NCI-H128 (cell line): ENCODE measurements around the gene FBRSL1.

Experiments used
- DNase-seq: peaks from one replicate; lab custom pipeline; 2025; ENCODE audit not compliant: unreplicated experiment; lab: John Stamatoyannopoulos, UW

FBRSL1 gene

GRCh38 chr12:132495629-132496357 lies 5.8 kb downstream of the FBRSL1 start:
- no peak for DNase-seq

- DNase-seq = no peak
These were observed 6.4 kb downstream of the FBRSL1 start for GRCh38 chr12:132496358-132496669.

- DNase-seq = no peak
These were observed 6.8 kb downstream of the FBRSL1 start for GRCh38 chr12:132496710-132497109.

GRCh38 chr12:132497514-132498405 lies 7.8 kb downstream of the FBRSL1 start:
- no peak for DNase-seq

GRCh38 chr12:132498931-132499330 lies 9.0 kb downstream of the FBRSL1 start:
- DNase-seq = no peak

- DNase-seq = no peak
These were observed 10.3 kb downstream of the FBRSL1 start for GRCh38 chr12:132500142-132500855.

- DNase-seq = no peak
These were observed 10.9 kb downstream of the FBRSL1 start for GRCh38 chr12:132500856-132501180.

GRCh38 chr12:132501204-132501940 lies 11.4 kb downstream of the FBRSL1 start:
- no peak for DNase-seq

- no peak for DNase-seq
These were observed 12.4 kb downstream of the FBRSL1 start for GRCh38 chr12:132502149-132502881.

GRCh38 chr12:132502882-132503193 lies 12.9 kb downstream of the FBRSL1 start:
- DNase-seq = no peak

GRCh38 chr12:132503618-132504204 lies 13.8 kb downstream of the FBRSL1 start:
- DNase-seq = no peak

- DNase-seq = no peak
These were observed 15.3 kb downstream of the FBRSL1 start for GRCh38 chr12:132505105-132505851.

GRCh38 chr12:132505852-132506219 lies 15.9 kb downstream of the FBRSL1 start:
- no peak for DNase-seq

- DNase-seq = peak; percentile 39
These were observed 16.6 kb downstream of the FBRSL1 start for GRCh38 chr12:132506328-132507160.

GRCh38 chr12:132507161-132507538 lies 17.2 kb downstream of the FBRSL1 start:
- DNase-seq = no peak

- DNase-seq = no peak
These were observed 17.9 kb downstream of the FBRSL1 start for GRCh38 chr12:132507656-132508490.

- no peak for DNase-seq
These were observed 18.5 kb downstream of the FBRSL1 start for GRCh38 chr12:132508491-132508740.
